Measurements from ENCODE around the gene MACROD2.
"Not testable (repeated sequence)": the region's sequence is repeated elsewhere in the genome, so short reads cannot be mapped to it uniquely, and the experiment has no call there.

Gene MACROD2

DNA sequence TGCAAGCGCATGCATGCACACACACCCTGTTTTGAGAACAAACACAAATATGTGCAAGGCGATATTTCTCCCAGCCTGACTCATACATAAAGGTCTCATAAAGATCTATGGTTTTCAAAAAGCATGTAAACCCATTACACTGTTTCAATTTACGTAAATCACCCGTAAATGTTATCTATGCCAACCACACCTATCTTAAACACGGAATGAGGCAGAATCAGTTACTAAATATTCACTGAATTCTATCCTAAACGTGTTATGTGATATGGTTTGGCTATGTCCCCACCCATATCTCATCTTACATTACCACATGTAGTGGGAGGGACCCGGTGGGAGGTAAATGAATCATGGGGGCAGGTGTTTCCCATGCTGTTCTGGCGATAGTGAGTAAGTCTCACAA, 1956.3 kb downstream of the MACROD2 start:
- DNase-seq (ENCODE audit: low spot score) = no peak

DNA sequence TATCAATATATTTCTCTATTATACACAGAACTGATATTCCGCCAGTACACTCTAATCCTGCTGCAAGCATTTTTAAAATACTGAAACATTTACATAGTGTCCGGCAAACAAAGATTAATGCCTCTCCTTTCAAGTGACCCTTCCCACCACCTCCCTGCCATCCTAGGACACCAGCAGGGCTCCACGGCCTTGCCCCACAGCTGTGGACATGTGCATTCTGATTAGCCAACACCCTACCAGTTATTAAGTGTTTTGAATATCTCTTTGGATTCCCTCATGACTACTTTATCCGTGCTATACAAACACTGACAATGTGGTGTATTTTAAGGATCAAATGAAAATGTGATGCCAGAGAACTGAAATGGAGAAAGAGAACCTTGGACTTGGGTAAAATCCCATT, 1962.8 kb downstream of the MACROD2 start:
- DNase-seq (ENCODE audit: low spot score) = no peak

DNA sequence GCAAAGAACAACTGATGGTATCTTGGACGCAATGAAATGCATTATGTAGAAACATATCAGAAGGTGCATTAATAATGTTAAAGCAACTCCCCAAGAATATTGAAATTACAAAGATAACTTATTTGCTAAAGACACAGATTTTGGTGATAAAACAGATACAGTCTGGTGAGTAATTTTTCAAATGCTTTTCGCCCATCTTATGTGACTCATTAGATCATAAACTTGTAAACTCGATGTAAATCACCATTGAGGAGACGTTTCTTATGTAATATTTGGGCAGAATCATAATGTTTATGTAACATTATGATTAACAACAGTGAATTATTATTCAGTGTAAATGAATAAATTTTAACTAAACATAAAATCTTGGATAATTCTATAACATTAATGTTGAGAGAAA, 1969.8 kb downstream of the MACROD2 start:
- DNase-seq (ENCODE audit: low spot score) = no peak

DNA sequence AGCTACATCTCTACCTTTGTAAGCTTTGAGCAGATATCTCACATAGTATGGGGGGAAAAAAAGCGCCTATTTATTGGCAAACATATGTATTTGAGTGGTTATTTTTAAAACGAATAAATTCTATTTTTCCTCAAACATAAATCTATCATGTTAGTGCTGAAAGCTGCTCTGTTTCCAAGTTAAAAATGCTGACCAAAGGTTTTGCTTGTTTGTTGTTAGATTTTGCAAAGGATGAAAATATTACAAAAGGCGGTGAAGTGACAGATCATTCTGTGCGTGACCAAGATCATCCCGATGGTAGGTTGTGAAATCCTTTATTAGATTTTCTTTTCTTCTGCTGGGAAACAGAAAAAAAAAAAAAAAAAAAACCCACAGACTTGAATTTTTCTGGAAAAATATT, 1972.0 kb downstream of the MACROD2 start:
- no peak for DNase-seq (ENCODE audit: low spot score)

DNA sequence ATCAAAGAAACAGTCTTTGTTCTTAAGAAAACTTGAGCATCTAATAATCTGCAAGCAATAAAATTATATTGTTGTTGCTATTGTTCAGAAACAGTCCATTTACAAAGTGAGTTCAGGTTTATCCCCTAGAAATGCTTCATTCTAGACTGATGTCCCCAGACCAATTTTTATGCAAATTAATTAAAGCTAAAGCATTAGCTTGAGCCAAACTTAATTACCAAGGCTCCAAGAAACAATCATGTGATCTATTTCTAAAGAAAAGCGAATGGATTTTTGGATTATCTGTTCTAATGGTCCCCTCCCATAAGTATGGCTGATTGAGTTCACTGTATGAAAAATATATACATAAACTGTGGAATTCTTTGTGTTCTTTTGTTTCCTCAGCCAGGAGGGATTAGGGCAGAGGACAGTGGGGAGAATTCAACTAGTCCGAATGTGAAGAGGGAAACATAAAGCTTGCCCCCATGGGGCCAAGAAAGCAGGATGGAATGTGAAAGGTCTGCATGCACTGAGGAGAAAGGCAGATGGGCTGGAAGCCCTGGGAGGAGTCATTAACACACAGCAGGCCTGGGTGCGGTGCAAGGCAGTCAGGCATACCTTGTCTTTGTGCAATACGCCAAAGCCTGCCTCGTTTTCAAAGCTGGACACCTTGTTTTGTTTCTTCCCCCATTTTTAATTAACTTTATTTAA, 1980.9 kb downstream of the MACROD2 start:
- DNase-seq (ENCODE audit: low spot score) = peak; percentile 58

DNA sequence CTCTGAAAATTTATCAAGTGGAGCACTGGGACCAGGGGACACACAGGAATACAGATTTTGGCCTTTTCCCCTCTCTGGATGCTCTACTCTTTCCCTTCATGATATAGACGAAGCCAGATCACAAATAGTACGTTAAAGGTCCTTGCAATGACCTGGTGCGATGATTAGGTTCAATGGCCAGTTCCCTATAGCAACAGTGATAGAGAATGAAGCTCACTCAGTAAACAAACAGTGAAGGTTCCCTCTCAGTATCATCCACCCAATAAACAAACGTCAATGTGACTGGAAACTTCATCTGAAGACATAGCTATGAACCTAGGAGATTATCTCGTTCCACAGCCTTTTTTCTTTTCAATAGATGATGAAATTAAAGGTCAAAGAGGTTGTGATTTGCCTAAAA, 1981.7 kb downstream of the MACROD2 start:
- DNase-seq (ENCODE audit: low spot score) = no peak

DNA sequence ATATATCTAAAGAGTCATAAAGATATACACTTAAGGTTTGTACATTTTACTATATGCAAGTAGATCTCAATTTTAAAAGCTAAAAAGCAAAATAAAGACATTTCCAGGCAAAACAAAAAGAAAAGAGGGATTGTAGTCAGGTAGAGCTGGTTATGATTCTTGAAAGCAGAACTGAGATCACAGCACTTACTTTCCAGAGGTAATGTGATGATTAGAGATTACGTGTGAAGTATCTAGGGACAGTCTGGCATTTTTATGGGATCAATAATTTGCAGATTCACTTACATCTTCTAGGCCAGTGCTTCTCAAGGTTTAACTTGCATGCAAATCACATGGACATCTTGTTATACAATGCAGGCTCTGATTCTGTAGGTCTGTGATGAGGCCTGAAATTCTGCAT, 1982.4 kb downstream of the MACROD2 start:
- DNase-seq (ENCODE audit: low spot score) = no peak

DNA sequence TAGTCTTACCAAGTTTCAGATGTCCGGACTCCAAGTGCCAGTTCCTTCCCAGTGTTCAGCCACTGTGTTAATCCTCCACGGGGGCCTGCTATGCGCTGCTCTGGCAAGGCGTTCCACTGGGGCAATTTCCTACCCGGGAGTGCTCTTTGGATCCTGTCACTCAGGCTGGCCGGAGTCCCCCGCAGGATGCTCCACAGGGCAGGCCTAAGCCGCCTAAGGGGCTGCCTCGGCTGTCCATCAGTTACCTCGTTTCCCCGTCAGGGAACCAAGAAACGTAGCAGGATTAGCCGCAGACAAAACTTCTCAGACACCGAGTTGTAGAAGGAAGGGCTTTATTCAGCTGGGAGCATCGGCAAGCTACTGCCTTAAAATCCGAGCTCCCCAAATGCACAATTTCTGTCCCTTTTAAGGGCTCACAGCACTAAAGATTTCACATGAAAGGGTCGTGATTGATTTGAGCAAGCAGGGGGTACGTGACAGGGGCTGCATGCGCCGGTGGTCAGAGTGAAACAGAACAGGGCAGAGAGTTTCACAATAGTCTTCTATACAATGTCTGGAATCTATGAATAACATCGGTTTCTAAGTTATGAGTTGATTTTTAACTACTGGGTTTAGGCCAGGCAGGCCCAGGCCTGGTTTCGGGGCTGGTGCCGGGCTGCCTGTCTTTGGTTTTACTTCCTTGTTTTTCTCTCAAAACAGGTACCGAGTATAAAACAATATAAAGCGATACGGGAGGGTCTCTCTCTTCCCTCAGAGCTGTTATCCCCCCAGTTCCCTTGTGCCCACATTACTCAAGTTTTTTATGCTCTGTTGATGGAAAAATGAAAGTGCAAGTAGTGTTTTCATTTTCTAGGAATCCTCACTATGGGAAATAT, 1990.4 kb downstream of the MACROD2 start:
- not testable (repeated sequence) for DNase-seq (ENCODE audit: low spot score)

DNA sequence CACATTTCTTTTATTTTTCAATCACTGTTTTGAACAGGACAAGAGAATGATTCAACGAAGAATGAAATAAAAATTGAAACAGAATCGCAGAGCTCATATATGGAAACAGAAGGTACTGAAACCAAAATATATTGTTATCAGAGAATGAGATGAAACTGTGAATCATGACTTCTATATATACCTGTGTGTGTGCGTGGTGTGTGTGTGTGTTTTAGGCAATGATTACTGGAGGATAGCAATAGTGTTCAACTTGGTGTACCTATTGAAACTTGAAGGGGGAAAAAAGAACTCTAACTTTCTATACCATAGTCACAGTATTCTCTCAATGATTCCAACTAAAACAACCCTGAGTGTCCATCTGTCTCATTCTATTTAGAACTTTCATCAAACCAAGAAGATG, 1991.4 kb downstream of the MACROD2 start:
- DNase-seq (ENCODE audit: low spot score) = no peak

DNA sequence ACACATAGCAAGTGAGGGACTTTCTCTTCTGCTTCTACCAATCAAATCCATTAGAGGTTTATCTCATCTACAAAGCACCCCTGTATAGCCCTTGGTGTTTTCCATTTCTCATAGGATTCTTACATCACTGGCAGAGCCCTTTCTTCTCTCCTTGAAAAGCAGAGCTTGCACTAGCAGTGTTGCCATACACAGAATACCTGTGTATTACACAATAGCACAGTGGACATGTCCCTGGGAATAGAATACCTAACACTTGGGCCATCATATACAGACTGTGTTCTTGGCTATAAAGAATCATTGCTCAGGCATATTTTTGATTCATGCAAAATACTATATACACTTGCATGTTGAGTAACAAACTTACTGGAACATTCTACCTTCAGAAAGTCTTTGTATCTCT, 1996.0 kb downstream of the MACROD2 start:
- DNase-seq (ENCODE audit: low spot score) = no peak

DNA sequence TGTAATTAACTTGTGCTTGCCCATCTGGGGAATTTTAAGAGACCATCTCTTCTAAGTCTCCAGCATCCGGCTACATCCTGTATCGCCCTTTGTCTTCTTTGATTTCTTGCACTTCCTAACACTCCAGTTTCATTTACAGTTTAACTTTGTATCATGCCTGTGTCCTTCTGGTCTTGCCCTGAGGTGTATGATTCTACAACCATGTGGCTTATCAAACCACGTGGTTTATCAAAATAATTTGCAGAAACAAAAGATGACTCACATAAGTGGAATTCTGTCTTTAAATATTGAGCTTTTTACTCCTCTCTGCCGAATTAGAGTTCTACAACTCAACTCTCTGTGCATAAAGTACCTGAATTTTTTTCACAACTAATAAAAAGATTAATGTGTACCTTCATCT, 1997.2 kb downstream of the MACROD2 start:
- DNase-seq (ENCODE audit: low spot score) = no peak

DNA sequence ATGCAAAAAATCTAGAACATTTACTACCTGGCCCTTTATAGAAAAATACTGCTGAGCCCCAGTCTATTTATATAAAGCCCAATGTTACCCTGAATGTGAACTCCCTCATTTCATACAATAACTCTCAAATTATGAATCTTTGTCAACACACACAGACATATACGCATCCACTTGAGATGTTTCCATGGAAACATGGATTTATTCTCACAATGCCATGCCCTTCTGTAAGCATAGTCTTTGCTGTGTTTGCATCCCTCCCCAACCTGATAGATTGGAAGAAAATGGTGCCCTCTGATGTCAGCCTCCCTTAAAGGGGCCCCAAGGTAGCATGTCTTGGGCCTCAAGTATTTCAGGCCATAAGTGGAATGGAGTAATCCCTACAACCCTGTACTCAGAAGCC, 2004.8 kb downstream of the MACROD2 start:
- DNase-seq (ENCODE audit: low spot score) = no peak

DNA sequence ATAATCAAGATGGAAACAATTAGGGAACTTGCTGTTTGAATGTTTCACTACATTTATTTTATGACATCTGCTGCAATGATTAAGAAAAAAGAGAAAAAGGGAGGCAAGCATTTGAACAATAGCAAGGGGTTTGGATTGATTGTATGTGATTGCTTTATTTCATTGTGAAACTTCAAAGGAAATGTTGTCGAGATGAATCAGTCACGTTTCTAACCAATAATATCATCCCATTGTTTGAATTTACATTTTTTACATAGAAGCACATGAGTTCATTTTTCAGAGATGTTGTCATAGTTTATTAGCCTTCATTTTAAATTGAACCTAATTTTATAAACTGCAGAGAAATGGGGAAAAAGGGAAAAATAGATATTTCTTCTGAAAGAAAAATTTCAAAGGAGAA, 2006.0 kb downstream of the MACROD2 start:
- no peak for DNase-seq (ENCODE audit: low spot score)

DNA sequence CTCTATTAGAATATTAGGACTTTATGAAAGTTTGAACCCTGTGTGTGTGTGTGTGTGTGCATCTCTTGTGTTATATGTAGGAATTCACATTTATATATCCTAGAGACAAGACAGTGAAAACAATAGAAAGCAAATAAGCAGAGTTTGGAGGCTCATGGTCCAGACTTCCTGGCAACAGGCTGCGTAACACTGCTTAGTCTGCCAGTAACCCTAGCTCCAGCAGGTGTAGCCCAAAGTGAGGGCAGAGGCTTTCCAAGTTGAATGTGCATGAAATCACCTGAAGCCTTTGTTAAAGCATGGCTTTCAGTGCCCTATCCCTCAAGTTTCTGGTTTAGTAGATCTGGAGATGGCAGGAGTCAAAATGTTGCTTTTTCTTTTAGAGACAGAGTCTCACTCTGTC, 2008.0 kb downstream of the MACROD2 start:
- DNase-seq (ENCODE audit: low spot score) = no peak

DNA sequence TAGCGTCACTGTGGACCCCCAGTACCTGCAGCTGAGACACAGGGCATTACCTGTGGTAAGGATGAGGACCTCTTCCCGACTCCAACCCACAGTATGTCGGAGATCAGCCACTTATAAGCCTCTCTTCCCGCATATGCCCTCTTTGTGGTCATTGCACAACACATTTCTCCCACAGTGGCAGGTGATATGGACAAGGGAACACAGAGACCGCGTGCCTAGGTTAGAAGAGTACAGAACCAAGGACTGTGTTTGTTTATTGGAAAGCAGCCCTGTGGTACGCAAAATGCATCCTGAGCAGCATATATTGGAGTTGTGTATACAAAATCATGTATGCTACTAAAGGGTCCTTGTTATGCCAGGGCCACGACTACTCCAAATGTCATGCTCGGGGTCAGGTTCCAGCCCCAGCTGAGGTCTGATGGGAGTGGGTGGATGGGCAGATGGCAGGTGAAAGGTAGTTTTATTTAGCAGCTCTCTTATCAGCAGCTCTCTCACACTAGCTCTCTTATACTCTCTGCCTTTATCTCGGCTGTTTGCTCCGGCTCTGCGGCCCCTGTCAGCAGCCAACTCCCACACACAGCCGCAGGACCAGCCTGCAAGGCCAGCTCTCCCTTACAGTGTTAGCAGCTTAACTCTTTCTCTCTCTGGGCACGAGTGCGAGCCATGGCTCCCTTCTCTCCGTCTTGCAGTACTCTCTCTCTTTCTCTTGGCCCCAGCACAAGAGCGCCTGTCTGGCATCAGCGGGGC, 2009.0 kb downstream of the MACROD2 start:
- no peak for DNase-seq (ENCODE audit: low spot score)

DNA sequence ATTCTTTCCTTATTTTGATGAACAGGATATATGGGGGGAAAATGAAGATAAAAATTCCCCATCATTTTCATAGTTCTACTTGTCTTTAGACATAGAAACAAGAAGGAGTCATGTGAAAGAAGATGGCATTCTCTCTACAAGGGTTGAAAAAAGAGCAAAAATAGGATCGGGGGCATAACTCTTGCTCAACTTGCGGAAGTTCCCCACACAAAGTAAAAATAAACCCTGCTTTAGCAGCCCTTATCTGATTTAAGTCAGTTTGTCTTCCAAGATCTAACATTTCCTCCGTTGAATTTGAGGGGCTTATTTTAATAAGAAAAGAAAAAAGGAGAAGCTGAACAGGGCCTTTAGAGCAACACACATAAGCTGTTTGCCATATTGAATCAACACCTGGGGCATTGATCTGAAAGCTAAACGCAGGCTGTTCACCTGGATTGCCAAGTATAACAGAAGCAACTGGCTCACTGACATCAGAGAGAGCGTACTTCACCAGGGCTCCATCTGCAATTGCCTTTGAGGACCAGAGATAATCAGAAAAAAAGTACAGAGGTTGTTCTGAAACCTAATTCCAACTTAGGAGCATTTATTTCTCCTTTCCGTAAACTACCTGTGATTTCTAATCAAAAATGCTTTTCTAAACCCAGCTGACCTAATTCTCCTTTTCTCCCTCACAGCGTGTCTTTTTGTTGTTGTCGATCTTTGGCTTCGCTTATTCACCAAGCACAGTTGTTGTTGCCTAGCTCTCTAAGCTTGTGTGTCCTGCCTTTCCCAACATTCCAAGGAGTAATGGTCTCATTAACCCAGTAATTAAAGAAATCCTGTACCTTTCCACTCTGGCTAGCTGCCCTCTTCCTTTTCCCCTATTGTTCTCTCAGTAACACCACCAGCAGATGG, 2010.0 kb downstream of the MACROD2 start:
- DNase-seq (ENCODE audit: low spot score) = peak; percentile 16

DNA sequence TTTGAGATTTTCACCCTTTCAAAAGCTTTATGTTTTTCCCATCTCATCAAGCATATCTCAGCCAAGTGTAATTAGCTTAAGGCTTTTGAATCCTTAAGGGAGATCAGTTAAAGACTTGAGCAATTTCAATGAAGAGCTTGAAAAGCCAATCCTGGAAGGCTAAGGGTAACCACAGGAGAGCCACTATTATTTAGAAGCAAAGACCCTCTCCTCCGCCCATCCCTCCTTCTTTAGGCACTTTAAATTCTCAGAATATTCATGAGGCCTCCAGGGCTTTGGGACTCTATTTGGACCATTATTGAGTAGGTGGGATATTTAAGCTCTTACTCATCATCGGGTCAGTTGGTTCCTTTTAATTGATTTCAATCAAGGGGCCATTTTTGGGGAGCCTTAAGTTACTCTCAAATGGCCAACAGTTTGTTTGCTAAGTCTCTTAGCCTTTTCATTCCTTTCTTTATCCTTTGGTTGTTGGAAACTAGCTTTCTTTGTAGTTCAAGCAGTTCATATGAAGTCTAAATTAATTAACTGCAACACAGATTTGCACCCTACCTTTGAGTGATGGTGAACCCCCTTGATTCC, 2010.7 kb downstream of the MACROD2 start:
- no peak for DNase-seq (ENCODE audit: low spot score)

DNA sequence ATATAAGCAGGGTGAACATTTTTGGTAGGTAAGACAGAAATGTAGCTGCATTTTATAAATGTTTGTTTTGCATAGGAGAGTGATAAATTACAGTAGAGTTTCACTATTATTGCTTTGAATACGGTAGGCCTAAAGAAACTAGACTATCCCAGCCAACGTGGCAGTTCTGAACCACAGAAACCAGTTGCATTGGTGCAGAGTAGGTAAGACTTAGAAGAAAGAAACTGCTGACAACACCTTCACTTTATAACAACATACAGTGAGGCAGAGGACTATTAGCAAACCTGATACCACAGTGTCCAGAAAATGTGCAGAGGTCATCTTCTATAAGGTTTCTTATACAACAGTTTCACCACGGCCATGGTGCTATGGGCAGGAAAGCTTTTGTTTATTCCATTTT, 2011.8 kb downstream of the MACROD2 start:
- DNase-seq (ENCODE audit: low spot score) = no peak

DNA sequence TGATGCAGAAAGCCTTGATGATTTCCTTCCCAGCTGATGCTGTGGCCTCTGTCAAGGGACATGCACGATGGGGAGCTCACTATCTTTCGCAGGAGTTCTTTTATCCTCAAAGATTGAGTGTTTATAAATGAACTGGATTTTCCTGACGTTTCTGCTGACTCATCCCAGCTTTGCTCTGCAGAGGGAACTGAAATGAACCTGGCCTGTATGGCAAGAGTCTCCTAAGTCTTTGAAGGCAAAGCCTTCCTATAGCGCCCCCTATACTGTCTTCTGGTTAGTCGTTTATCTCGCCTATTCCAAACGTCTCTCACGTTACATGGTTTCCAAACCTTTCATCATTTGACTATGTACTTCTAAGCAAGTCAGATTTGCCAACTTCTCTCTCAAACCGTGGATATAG, 2012.6 kb downstream of the MACROD2 start:
- DNase-seq (ENCODE audit: low spot score) = peak; percentile 32

DNA sequence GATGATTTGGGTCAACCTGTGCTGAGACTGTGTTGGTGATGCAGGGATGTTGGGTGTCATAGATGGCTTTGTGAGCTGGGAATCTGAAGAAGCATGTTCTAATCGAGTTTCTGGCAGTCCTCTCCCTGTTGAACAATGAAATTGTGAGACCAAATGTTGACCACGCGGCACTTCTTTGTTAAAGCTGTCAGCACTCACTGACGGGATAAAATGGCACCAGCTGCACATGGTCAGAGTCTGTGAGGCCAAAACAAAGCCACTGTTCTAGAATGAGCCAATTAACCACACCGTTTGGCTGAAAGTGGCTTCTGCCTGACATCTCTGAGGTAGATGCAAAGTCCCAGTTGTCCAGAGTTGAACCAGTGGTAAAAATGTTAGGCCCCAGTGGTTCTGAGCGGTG, 2015.7 kb downstream of the MACROD2 start:
- no peak for DNase-seq (ENCODE audit: low spot score)

DNA sequence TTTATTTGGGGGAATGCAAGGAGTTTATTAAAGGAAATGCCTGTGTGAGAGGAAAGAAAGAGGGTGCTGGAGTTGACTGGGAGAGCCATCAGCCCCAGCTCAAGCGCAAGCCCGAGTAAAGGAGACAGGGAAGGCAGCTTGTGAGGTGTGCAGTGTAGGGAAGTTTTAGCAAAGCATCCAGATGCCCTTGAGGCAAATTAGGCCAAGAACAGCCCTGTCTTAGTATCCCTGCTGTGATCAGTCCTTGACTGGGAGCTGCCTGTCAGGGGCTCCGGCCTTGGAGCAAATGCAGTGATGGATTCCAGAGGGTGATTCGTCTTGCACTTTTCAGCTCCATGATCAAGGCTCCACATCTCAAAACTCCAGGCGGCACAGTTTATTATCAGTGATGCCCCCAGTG, 2016.2 kb downstream of the MACROD2 start:
- DNase-seq (ENCODE audit: low spot score) = no peak
